ENCODE results near the gene RBM28.

RBM28 gene

GRCh38 chr7:128373606-128374005, 29.9 kb upstream of the RBM28 start:
- DNase-seq = no peak

- DNase-seq = no peak
Observed at GRCh38 chr7:128370491-128370890, 26.8 kb upstream of the RBM28 start.

- no peak for DNase-seq
Observed at GRCh38 chr7:128366986-128367385, 23.3 kb upstream of the RBM28 start.

- no peak for DNase-seq
Observed at GRCh38 chr7:128366300-128366699, 22.6 kb upstream of the RBM28 start.

GRCh38 chr7:128365432-128365831, 21.7 kb upstream of the RBM28 start:
- no peak for DNase-seq

- DNase-seq = no peak
Observed at GRCh38 chr7:128364166-128364870, 20.6 kb upstream of the RBM28 start.

GRCh38 chr7:128363261-128363721, 19.6 kb upstream of the RBM28 start:
- DNase-seq = no peak

GRCh38 chr7:128362670-128363069, 19.0 kb upstream of the RBM28 start:
- DNase-seq = no peak

GRCh38 chr7:128361411-128362379, 18.0 kb upstream of the RBM28 start, which contains the start of gene PRRT4:
PRRT4 (minus strand) TSS chr7:128361690.
- DNase-seq = no peak

- no peak for DNase-seq
Observed at GRCh38 chr7:128360359-128360678, 16.6 kb upstream of the RBM28 start.

- no peak for DNase-seq
Observed at GRCh38 chr7:128359939-128360338, 16.2 kb upstream of the RBM28 start.

- no peak for DNase-seq
Observed at GRCh38 chr7:128359336-128359735, 15.6 kb upstream of the RBM28 start.

GRCh38 chr7:128358233-128358632, 14.5 kb upstream of the RBM28 start:
- no peak for DNase-seq

GRCh38 chr7:128357217-128357613, 13.5 kb upstream of the RBM28 start:
- no peak for DNase-seq

GRCh38 chr7:128356546-128357216, 13.0 kb upstream of the RBM28 start:
- no peak for DNase-seq

- DNase-seq = no peak
Observed at GRCh38 chr7:128353610-128354009, 9.9 kb upstream of the RBM28 start.

GRCh38 chr7:128353189-128353588, 9.5 kb upstream of the RBM28 start:
- no peak for DNase-seq

GRCh38 chr7:128352636-128353035, 8.9 kb upstream of the RBM28 start:
- no peak for DNase-seq

GRCh38 chr7:128352153-128352537, 8.4 kb upstream of the RBM28 start:
- DNase-seq = no peak

GRCh38 chr7:128351296-128352152, 7.8 kb upstream of the RBM28 start:
- DNase-seq = no peak

GRCh38 chr7:128350708-128351295, 7.1 kb upstream of the RBM28 start:
- DNase-seq = no peak

GRCh38 chr7:128349466-128349825, 5.7 kb upstream of the RBM28 start:
- DNase-seq = no peak
